Stimulated activated CD4-positive, alpha-beta T cell treated with anti-CD3 and anti-CD28 coated beads, Interleukin-4, amount 100 ng/mL, for 1 hour (primary cell): ENCODE results near the gene TMEM45A.
"Not testable (repeated sequence)": the region's sequence is repeated elsewhere in the genome, so short reads cannot be mapped to it uniquely, and the experiment has no call there.

Experiments
- DNase-seq: peaks from one replicate; pipeline ENCODE4 v3.0.0-alpha.2; 2020

TMEM45A gene

DNA sequence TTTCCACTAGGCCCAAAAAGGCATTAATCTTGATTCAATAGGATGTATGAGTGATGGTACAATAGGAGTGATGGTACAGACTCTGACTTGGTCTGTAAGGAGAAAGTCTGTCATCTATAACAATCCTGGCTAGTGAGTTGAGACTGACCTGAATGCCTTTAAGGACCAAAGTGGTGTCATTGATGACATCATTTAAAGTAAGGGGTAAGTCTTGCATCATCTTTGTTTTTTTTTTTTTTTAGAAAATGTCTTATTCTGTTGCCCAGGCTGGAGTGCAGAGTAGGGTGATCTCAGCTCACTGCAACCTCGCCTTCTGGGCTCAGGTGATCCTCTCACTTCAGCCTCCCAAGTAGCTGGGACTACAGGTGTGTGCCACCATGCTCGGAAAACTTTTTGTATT is 5.6 kb upstream of the TMEM45A start:
- no peak for DNase-seq

DNA sequence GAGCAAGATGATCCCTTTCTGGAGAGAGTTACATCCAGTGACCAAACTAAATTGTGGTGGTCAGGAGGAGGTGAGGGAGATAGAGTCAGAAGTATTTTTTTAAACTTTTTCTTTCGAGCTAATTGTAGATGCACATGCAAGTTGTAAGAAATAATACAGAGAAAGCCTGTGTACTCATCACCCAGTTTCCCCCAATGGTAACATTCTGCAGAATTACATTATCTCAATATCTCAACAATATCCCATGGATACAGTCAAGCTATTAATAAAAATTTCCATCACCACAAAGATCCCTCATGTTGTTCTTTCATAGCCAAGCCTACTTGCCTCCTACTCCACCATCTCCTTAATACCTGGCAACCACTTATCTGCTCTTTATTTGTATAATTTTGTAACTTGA is 3.3 kb upstream of the TMEM45A start:
- no peak for DNase-seq

DNA sequence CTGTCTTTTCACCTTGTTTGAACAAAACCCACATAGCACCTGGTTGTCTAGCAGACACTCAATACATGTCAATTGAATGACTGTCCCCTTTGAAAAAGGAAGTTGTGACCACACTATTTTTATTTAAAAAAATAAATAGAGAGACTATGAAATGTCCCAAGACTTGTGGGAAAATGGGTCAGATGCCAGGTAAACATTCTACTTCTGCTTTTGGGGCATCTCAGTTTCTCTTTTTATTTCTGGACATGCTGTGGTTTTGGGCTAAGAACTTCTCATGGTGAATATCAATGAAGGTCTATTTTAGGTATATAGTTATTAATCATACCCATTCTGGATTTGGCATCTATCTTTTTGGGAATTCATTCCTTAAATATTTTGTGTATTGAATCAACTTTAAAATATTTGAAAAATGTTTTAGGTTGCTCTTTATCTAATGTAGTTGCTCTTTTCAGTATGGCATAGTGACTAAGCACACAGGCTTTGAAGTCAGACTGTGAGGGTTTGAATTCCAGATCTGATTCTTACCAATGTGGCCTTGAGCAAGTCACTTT is 4.4 kb downstream of the TMEM45A start:
- no peak for DNase-seq

DNA sequence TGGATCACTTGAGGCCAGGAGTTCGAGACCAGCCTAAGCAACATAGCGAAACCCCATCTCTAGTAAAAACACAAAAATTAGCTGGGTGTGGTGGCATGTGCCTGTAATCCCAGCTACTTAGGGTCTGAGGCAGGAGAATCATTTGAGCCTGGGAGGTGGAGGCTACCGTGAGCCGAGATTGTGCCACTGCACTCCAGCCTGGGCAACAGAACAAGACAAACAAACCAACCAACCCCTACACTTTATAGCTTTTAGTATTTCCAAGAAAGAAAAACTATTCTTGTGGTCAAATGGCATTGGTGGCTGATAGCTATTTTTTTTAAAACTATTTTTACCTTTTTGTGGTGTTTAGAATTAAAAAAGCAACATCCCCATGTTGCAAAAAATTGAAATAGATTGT is 7.2 kb downstream of the TMEM45A start:
- DNase-seq: no peak

DNA sequence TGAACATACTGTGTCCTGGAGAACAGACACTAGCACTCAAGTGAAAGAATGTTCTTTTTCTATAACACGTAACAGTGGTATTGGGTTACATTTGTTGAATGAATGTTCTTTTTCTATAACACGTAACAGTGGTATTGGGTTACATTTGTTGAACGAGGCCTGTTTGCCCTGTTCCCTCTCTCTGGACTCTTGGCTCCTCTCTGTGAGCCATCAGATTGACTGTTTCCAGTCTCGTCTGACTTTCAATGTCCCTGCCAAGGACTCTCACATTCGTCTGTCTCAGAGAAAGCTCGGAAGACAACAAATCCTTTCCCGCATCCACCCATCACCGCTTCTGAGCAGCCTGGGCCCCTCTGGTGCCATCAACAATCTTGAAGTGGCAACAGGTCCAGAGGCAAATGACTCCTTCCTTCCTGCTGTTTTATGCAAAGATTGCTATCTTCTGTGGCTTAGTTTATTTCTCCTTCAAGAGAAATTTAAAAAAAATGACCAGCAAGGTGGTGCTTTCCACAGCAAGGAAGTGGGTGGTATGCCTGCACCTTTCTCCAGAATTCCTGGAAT is 8.0 kb downstream of the TMEM45A start:
- no peak for DNase-seq

DNA sequence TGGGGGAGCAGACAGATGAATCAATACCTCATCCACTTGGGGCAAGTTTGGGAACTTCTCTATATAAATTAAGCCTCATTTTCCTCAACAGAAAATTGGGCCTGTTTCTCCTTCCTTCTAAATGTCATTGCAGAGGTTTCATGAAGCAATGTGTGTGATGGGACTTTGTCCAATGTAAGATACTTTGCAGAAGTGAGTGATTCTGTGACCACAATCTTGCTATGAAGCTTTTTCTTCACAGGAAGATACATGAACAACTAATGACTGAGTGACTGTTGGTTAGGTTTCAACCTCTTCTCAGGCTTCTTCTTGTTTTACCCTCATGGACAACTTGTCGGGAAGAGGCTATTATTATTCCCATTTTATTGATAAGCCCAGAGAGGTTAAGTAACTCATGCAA is 11.0 kb downstream of the TMEM45A start:
- no peak for DNase-seq

DNA sequence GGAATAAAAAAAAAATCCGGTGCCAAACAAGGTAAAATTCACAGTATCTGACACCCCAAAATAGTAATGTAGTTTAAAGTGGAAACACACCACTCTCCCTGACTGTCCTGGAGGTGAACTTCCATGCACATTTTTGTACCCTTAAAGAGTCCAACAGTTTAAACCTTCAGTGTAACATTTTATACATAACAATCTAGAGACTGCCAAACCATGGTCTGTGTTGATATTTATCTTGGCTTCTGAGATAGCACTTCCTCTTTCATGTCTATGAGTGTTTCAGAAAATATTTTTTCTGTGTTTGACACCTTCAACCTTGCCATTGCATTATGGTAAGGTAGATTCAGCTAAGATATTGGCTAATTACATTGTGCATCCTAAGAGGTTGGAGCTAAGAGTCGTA is 13.9 kb downstream of the TMEM45A start:
- DNase-seq: no peak

DNA sequence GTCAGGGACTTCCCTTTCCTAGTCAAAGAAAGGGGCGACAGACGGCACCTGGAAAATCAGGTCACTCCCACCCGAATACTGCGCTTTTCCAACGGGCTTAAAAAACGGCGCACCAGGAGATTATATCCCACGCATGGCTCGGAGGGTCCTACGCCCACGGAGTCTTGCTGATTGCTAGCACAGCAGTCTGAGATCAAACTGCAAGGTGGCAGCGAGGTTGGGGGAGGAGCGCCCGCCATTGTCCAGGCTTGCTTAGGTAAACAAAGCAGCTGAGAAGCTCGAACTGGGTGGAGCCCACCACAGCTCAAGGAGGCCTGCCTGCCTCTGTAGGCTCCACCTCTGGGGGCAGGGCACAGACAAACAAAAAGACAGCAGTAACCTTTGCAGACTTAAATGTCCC is 17.4 kb downstream of the TMEM45A start:
- DNase-seq: not testable (repeated sequence)

DNA sequence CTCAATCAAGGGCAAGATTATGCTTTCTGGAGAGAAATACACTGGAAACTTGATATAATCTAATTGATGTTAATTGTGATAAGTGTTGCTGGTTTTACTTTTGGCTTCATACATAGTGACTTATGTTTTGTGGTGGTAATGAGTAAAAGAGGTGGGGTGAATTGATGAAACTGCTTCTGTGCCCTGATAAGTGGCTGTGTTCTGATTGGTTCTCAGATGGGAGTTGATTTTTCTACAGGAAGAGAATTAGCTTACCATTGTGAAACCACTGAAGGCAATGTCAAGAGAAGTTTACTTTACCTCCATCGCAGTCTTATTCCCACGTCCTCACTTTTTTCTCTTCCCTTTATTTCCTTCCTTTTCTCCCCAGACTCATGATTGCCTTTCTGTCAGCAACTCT is 23.8 kb downstream of the TMEM45A start:
- DNase-seq: no peak

DNA sequence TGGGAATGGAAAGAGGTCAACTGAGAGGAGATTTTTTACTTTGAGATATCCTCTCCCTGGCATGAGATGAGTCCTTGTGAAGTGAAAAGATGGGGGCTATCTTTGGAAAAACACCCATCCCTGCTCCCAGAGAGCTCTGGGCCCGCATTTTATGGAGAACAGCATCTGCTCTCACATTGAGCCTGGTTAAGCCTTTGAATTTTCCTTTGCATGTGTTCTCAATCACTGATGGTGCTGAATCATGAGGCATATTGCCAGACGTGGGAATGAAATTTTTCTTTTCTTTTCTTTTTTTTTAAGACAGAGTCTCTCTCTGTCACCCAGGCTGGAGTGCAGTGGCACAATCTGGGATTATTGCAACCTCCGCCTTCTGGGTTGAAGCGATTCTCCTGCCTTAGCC is 24.4 kb downstream of the TMEM45A start:
- no peak for DNase-seq

DNA sequence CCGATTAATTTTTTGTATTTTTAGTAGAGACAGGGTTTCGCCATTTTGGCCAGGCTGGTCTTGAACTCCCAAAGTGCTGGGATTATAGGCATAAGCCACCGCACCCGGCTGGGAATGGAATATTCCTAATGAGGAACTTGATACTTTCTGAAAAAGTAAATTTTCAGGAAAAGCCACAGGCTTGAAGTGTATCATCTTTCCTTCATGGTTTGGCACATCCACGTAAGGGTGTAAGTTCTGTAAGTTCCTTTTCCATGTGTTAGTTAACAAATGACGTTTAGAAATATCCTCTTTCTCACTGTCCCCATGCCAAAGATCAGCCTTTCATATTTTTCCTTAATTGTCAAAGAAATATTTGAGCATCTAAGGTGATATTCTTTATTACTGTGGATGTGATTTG is 24.9 kb downstream of the TMEM45A start:
- no peak for DNase-seq

DNA sequence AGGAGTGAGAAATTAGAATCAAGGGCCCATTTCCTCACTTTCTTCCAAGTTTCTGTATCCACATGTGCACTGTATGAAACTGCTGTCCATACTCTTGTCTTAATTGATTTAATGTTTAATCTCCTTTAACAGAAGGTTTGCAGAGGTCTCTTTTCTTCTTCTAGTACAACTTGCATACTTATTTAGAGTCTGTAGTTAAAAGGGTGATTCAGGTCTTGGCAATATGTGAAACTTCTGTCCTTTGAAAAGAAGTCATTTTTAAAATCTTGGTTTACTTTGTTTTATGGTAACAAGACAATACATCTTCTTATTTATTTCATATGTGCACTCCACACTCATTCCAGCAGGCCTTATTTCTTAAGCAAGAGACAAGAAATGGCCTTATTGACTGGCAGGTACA is 25.8 kb downstream of the TMEM45A start:
- DNase-seq: no peak

DNA sequence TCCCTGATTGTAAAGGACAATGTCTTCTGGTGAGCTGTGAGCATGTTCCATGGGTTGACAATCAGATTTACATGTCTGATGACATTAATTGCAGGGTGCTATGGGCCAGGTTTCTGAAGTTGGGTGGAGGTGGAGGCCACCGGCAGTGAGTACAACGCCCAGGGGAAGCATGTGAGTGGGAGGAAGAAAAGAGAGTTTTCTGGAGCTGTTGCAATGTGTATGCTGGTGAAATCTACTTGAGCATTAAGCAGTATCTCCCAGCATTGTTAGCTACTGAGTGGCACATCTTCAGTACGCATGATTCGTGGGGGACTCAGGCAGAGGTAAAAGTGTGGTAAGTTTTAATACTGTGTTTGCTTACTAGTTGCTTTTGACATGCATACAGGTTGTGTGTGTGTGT is 26.6 kb downstream of the TMEM45A start:
- no peak for DNase-seq

DNA sequence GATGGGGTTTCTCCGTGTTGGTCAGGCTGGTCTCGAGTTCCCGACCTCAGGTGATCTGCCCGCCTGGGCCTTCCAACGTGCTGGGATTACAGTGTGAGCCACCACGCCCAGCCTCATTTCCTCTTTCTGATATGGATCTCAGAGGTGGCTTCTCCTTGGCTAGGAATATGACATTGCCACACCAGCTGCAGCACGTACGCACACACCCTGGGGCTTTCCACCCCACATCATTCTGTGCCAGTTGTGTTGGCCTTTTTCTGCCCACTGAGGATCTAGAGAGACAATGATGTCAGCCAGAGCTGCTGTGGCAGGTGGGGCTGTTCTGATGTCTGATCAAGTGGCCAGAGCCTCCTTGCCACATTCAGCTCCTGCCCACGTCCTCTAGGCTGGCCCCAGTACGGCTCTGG is 29.0 kb downstream of the TMEM45A start:
- no peak for DNase-seq

DNA sequence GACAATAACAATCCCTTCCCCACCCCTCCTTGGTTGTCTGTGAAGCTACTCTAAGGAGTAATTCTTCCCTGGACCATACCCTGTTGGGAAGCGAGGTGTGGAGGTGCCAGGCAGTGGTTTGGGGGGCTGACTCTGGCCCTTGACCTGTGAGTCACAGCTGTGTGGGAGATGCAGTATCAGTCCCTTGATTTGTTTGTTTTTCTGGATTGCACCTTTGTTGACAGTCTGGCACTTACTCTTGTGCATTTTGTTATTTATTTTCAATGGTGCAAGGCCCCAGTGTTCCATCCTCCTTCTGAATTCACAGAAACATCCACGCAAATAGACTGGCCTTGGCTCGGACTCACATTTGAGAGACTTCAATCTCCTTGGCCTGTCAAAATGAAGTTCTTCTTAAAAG is 29.7 kb downstream of the TMEM45A start:
- DNase-seq: no peak

DNA sequence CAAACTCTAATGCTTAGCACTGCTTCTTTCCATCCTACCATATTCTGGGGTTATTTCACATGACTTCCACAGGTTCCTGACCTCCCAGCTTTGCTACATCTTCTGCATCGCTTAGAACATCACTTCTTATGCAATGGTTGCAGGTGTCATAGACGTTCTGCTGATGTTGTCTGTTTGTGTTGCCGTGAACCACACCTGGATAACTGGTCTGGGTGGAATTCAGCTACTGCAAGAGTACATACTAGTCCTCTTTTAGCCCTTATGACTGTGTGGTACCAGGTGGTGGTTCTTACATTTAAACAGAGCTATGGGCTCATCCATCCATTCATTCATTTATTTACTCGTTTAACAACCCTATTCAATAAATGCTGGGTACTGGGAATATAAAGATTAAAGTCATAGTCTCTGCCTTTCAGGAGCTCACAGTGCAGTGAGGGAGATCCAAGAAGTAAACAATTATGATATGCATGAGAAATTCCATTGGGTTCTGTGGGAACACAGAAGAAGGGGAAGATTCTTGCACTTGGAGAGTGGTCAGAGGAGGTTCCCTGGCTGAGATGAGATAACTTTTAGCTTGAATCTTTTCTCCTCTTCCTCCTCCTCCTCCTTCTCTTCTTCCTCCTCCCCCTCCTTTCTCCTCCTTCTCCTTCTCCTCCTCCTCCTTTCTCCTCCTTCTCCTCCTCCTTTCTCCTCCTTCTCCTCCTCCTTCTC is 30.8 kb downstream of the TMEM45A start:
- no peak for DNase-seq

DNA sequence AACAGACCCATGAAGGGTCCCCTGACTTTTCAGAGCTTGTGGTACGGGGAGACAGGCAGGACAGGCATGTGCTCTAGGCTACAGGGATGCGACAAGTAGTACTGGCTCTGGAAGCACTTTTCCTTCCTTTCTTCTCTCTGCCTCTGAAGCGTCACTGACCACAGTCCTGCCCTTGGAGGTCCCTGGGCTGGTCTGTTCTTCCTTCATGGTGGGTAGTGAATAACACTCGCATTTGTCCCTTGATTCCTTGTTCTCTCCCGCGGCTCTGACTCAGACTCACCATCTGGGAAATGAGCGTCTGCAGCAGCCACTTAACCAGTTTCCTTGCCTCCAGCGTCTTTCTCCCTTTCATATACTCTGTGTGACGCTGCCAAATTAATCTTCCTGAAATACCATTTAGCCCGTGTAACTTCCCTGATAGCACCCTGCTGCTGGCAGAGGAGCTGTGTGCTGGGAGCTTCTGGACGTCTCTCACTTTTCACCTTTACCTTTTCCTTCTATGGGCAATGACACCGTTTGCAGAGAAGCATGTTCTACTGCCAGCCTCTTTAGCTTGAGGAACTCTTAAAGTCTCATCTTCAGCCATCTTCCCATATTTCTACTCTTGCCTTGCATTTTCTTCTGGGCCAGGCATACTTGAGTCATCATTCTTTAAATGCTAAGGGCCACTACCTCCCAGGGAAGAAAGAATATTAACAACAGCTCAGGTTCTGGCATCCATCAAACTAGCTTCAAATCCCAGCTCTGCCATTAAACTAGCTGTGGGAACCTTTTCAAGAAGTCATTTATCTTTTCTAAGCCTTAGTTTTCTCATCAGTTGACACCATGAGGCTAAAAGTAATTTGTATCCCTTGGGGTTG is 33.6 kb downstream of the TMEM45A start:
- no peak for DNase-seq

DNA sequence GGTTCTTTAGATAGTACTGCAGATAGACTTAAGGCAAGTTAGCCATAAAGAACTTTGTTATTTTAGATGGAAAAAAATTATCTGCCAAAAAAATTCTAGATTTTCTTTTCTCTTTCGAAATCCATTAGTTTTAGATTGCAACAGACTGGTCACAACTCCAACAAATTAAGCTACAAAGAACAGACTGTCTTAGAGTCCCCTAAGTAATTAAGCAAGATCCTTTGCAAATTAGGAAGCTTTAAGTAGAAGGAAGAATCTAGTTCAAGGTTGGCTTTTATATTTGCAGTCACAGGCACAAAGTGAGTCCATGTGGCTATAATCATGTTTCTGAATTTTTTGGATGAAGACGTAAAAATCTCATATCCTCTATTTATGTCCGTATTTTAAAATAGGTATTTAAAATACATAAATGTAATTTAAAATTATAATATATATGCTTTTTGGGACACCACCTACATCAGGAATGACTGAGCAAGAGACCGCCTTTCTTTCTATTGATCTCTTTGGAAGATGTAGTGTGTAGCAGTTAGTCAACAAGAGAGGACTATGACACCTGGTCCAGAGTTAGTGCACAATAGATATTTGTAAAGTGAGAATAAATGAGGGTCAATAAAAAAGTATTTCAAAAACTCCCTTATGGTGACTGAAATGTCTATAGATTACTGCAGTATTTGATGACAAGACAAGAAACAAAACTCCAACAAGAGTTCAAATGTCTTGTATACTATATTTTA is 34.4 kb downstream of the TMEM45A start:
- no peak for DNase-seq

DNA sequence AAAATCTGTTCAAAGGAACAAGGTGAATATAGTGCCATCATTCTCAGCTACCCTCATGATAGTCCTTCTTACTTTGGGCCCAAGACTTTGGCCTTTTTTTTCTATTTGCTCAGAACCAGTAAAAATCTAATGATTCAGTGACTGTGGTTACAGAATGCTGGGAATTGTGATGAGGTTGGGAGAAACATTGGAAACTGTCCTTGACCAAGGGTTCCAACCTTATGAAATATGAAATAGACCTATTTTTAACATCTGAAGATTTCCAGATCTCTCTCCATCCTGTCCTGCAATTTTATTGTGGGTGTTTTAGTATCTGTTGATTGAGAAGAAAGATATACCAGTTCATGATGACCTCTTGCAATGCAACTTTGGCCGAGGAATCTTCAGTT is 34.9 kb downstream of the TMEM45A start:
- DNase-seq: no peak

DNA sequence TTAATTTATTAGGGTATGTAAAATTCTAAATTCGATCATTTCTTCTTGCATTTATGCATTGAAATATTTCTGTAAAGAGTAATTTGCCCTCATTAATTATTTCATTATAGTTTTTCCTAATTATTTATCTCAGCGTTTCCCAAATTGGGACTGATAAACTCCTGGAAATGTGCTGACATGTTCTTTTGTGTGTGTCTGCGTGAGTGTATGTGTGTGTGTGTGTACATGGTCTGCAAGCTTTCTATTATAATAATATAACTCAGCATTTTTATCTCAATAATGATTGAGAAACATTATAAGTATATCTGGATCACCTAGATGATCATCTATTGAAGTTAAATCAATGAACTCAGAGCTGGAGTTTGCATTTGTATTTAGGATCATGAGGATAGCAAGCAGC is 38.7 kb downstream of the TMEM45A start:
- no peak for DNase-seq

DNA sequence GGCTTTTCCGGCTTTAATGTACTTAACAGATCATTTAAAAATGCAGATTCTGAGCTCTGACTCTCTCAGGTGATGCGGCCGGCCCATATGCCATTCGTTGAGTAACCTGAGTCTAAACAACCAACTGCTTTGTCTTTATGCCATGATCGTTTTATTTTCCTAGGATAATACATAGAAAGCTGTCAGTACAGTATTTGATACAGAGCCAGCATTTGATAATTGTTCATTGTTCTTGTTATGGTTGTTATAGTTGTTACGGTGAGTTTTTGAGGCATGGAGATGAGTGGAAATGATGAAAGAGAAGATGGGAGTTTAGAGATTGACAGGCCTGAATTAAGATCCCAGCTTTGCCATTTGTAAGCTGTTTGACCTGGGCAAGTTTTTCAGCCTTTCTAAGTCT is 40.0 kb downstream of the TMEM45A start:
- DNase-seq: no peak

DNA sequence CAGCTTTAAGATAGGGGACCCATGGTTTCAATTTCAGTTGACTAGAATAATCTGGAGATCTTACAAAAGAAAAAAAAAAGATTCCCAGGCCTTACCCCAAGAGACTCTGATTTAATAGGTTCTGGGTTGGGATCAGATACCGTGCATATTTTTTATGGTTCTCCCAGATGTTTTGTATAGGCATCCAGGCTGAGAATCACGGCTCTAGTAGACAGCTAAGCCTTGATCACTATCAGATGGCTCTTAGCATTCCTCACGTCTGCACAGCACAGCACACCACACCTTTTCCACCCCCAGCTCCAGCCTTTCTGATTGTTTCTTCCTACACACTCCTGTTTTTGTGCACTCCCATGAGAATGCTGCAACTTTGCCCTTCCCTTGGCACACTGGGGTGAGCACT is 40.8 kb downstream of the TMEM45A start:
- no peak for DNase-seq

DNA sequence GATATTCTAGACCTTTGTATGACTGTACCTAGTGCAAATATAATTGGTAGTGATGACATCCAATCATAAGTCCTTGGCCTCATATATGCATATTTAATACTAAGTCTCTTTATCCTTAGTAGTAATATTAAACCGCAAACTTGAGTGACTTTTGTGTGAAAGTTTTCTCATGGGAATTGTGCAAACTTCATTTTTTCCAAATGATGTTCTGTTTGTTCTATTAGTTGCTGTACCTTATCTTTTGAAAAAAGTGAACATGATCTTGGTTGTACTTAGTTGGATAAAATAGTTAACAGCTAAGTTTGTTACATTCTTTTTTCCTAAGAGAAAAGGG is 43.2 kb downstream of the TMEM45A start:
- DNase-seq: no peak
